NCI-H748 (cell line): ENCODE results near the gene ANKRD13D.

Source experiments
- DNase-seq: peaks from one replicate; lab custom pipeline; 2025; ENCODE audit not compliant: unreplicated experiment; lab: John Stamatoyannopoulos, UW

Gene ANKRD13D

GRCh38 chr11:67302571-67303131, 13.5 kb downstream of the ANKRD13D start:
- DNase-seq, result peak; percentile 71

- DNase-seq, result peak; percentile 86
Observed at GRCh38 chr11:67303132-67303834, 14.2 kb downstream of the ANKRD13D start, which contains the start of gene SSH3. TSS of gene SSH3 (plus strand) at chr11:67303530. CDS start at chr11:67303626, 96 bp downstream.

- DNase-seq, result peak; percentile 34
Observed at GRCh38 chr11:67303835-67304411, 14.8 kb downstream of the ANKRD13D start.

- DNase-seq, result no peak
Observed at GRCh38 chr11:67304511-67305113, 15.5 kb downstream of the ANKRD13D start.

GRCh38 chr11:67306769-67307544, 17.9 kb downstream of the ANKRD13D start:
- DNase-seq, result no peak

- DNase-seq, result no peak
Observed at GRCh38 chr11:67307545-67308001, 18.5 kb downstream of the ANKRD13D start.

- no peak for DNase-seq
Observed at GRCh38 chr11:67308031-67308866, 19.1 kb downstream of the ANKRD13D start.

- DNase-seq, result no peak
Observed at GRCh38 chr11:67309166-67309565, 20.1 kb downstream of the ANKRD13D start.

- DNase-seq, result no peak
Observed at GRCh38 chr11:67309661-67310061, 20.6 kb downstream of the ANKRD13D start.

- DNase-seq, result no peak
Observed at GRCh38 chr11:67310246-67311050, 21.3 kb downstream of the ANKRD13D start.

- DNase-seq, result no peak
Observed at GRCh38 chr11:67311051-67311555, 22.0 kb downstream of the ANKRD13D start.

GRCh38 chr11:67311556-67312082, 22.5 kb downstream of the ANKRD13D start:
- DNase-seq, result no peak

GRCh38 chr11:67312187-67313021, 23.3 kb downstream of the ANKRD13D start:
- no peak for DNase-seq

GRCh38 chr11:67313125-67313890, 24.2 kb downstream of the ANKRD13D start:
- DNase-seq, result no peak

- DNase-seq, result no peak
Observed at GRCh38 chr11:67314218-67314617, 25.1 kb downstream of the ANKRD13D start.

GRCh38 chr11:67315325-67315909, 26.3 kb downstream of the ANKRD13D start:
- no peak for DNase-seq

GRCh38 chr11:67316882-67317204, 27.7 kb downstream of the ANKRD13D start:
- no peak for DNase-seq
